Stimulated activated CD4-positive, alpha-beta T cell treated with anti-CD3 and anti-CD28 coated beads, TNF-alpha, amount 100 ng/mL, for 24 hours (primary cell): ENCODE data around the gene RAB5IF.
"Not testable (repeated sequence)": the region's sequence is repeated elsewhere in the genome, so short reads cannot be mapped to it uniquely, and the experiment has no call there.

Experiments used
- DNase-seq, 3 experiments: peaks; one replicate each; pipeline ENCODE4 v3.0.0-alpha.2; 2020; ENCODE audit warnings: low read depth in 3 of 3

Gene RAB5IF

DNA sequence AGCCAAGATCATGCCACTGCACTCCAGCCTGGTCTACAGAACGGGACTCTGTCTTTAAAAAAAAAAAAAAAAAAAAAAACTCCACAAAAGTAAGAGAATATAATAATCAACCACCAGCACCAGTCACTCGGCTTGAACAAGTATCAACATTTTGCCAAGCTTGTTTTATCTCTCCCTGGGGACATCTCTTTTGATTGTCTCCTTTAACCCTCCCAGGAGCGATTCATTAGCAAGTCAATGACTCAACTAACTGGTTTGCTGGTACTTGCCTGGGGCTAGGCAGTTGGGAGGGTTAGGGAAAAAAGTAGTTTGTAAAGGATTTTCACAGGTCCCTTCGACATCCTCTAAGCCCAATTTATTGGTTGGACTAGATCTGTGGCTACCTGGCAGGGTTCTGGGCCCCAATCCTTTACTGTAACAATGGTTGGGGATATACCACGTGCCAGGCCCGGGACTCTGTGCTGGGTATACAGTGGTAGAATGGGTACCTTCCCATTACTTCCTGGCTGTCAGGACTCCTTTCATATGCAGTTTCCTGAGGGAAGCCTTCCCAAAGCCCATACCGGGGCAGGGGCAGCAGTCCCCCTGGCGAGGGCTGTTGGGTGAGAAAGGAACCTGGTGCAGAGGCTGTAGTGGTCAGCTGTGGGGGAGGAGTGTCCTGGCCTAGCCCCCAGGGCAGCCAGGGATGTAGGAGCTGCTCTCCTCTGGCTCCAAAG lies 20.0 kb upstream of the RAB5IF start:
- no peak for DNase-seq

DNA sequence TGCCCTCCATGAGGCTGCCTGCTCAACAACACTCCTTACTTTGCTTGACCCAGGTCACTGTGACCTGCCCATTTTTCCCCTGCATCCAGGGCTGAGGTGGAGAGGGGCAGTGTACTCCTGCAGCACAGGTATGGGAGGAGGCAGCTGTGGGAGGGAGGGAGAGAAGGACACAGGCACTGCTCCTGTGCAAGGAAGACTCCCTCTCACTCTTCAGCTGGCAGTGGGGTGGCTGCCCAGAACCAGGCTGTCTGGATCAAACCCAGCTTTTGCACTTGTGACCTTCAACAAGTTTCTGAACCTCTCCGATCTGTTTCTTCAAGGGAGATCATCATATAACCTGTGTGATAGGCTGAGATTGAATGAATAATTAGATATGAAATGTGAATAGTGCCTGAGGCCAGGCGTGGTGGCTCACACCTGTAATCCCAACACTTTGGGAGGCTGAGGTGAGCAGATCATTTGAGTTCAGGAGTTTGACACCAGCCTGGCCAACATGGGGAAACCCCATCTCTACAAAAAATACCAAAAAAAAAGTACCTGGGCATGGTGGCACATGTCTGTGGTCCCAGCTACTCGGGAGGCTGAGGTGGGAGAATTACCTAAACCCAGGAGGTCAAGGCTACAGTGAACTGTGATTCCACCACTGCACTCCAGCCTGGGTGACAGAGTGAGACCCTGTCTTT lies 18.1 kb upstream of the RAB5IF start:
- DNase-seq, result no peak

DNA sequence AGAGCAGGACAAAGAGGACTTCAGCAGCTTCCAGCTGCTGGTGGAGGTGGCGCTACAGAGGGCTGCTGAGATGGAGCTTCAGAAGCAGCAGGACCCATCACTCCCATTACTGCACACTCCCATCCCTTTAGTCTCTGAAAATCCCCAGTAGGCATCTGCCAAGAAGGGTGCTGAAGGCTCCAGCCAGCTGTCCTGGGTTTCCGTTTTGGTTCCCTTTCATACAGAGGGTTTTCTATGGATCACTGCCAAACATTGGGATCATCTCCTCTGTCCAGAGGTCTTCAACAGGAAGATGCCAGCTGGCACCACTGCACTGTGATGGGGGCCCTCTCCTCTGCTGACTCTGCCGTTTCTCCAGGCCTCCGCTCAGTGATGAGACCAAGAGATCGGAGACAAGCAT lies 14.3 kb upstream of the RAB5IF start:
- no peak for DNase-seq

DNA sequence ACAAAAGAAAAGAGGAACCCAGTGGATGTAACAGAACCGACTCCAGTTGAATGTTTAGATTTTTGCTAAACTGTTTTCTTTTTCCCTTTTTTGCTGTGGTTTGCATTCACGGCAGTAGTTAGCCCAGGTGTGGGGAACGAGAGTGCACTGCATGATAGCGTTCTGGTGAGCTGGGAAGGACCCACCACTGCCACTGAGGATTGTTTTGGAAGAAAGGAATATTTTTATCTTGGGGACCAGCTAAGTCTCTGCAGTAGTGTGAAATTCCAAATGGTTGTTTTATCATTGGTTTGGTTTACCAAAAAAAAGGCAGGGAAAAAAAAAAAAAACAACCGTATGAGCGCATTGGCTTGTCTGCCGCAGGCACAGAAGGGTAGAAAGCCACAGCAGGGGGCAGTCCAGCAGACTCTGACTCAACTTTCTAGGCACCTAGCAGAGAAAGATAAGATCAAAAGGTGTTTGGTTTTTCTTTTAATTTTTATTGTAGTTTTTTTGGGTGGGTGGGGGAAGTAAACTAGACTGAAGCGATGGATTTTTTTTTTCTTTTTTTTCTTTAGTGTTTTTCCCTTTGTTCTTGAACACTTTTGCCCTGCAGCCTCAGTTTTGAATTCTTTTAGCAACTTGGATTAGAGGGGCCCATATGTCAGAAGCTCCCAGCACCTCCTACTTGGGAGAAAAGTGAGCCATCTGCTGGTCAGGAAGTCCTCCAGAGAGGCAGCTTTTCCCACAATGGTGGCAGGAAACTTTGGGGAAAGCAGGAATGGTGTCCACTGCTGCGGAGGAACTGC lies 13.5 kb upstream of the RAB5IF start:
- peak in 1 of 3 experiments; percentile 44 for DNase-seq

DNA sequence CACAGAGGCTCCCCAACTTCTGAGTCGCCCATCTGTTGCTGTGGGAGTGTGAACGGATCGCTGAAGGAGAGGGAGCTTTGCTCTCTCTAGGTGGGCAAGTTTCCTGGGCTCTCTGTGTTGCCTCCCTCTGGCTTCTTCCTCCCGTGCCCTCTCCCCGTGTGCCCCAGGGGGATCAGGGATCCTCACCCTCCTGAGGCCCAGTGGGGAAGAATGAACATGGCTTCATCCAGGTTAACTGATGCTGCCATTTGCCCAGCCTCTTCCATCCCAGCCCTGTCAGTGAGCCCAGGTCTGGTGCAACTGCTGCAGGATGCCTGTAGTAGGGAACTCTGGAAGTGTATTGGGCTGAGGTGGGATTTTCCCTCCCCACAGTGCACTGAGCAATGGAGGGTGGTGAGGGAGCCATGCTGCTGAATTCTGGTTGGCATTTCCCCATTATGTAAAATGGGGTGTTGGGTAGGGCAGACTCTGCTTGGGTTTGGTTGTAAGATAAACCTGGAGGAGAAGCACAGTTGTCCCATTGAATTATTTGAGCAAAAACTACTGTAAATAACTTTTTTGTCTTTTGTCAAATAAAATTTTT lies 12.1 kb upstream of the RAB5IF start:
- DNase-seq, result no peak

DNA sequence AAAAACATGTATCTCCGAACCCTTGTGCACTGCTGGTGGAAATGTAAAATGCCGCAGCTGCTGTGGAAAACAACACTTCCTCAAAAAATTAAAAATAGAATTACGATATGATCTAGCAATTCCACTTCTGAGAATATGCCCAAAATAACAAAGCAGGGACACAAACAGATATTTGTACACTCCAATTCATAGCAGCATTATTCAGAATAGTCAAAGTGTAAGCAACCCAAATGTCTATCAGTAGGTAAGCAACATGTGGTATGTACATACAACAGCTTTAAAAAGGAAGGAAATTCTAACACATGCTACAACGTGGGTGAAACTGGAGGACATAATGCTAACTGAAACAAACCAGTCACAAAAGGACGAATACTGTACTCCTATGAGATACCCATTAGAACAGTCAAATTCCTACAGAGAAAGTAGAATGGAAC lies 5.7 kb upstream of the RAB5IF start:
- DNase-seq, result no peak

DNA sequence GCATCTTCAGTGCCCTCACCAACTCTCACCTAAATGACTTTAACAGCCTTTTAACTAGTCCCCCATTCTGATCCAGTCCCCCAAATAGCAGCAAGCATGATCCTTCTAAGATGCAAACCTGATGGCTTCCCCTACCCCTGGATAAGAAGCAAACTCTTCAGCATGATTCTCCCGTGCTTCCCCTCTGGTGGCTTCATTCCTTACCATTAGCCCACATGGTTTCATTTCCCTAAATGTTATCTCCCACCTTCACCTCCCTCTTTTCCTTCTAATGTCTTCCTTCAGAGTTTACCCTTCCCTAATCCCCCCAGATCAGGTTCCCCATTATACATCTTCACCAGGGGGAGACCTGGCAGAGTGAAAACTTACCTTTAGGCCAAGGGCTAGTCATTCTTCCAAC lies 4.0 kb upstream of the RAB5IF start:
- no peak for DNase-seq

DNA sequence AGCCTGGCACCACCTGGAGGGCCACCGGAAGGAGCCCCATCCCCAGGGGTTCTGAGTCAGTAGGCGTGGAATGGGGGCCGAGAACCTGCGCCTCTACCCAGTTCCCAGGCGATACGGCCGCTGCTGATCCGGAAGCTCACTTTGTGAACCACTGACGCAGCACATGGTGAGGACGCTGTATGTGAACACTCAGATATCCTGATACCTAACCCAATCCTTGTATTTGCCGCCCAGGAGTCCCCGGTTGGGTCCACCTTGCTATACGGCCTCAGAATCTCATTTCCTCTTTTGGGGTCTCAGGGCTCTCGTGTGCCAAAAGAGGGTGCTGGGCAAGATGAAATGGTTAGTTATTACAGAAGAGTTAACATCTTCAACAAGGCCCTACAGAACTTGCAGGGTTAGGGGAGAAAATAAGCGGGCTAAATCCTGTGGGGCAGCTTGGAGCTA lies 604 bp upstream of the RAB5IF start:
- DNase-seq, result peak; percentile 18 to 45 (median 21)

DNA sequence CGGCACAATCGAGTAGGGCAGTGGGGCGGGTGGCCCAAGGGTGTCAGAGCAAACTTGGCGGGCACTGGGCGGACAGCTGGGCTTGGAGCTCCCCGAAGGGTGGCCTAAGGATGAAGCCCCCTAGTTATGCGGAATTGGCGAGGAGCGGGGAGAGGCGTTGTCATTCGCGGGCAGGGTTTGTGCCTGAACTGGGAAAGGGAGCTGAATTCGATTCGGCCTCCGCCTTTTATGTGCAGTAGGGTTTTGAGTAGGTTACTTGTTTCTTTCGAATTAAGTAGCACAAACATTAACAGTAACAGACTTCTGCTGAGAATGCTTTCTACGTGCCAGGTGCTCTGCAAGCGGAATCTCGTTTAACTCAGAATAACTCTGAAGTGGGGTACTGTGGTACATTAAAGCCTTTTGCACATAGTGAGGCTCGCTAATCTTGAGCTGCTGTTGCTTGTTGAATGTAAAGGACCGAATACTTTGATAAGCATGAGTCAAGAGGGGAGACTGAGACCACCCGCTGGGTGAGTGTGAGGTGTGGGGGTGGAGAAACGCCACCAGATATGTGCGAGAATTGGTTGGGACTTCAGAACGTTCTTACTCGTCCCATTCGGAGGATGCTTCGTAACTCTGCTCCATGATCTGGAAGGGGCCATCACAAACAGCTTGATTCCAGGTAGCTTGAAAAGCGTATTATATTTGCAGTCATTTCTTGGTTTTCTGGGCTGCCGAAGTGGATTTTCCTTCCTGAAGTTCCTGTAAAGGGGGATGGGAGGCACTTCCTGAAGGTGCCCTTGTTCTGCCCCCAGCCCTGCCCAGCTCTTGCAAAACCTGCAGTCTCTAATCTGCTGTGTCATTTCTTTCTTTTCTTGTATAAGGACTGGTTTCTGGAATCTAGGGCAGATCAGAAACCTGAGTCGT lies 833 bp downstream of the RAB5IF start:
- DNase-seq, result no peak

DNA sequence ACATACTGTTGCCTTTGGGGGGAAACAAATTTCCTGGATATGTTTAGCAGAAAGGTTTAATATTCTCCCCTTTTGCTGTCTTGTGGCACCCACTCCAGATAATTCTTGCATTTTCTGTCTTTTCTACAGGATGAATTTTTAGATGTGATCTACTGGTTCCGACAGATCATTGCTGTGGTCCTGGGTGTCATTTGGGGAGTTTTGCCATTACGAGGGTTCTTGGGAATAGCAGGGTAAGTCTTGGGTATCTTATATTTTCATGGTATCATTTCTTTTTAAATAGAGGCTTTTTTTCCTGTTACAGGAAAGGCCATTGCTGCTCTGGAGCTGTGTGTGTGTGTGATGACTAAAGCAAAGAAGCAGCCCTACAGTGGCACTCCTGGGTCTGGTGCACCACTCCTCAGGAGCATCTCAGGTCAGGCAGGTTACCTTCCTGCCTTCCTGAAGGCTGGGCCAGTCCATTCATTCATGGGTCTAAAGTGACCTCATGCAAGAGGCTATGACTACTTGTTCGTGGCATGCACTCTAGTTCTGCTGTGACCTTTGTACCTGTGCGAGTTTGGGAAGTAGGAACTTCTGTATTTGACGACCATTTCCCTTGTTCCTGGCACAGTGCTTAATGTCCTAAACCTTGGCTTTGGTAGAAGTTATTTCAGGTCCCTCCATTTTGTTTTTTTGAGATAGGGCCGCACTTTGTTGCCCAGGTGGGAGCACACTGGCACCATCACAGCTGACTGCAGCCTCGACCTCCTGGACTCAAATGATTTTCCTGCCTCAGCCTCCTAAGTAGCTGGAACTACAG lies 2.2 kb downstream of the RAB5IF start:
- no peak for DNase-seq

DNA sequence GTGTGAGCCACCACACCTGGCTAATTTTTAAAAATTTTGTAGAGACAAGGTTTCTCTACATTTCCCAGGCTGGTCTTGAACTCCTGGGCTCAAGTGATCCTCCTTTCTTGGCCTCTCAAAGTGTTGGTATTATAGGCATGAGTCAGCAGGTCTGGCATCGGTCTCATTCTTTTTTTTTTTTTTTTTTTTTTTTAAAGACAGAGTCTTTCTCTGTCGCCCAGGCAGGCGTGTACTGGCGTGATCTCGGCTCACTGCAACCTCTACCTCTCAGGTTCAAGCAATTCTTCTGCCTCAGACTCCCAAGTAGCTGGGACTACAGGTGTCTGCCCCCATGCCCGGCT lies 2.8 kb downstream of the RAB5IF start:
- not testable (repeated sequence) for DNase-seq

DNA sequence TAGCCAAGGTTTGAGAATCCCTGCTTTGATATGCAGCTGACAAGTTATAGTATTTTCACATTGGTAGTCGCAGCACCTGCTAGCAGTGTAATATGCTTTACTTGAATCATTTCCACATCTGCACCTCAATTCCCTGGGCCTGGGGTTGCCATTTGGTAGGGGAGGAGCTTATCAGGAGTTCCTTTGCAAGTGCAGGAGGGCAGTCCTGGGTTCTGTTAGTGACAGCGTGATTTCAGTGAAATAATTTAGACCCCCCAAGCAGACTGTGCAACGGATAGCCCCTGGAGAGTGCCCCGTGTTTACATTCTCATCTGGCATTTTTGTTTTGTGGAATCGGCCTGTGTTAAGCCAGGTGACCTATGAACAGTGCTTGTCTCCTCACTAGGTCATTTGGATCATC lies 6.0 kb downstream of the RAB5IF start:
- DNase-seq, result no peak

DNA sequence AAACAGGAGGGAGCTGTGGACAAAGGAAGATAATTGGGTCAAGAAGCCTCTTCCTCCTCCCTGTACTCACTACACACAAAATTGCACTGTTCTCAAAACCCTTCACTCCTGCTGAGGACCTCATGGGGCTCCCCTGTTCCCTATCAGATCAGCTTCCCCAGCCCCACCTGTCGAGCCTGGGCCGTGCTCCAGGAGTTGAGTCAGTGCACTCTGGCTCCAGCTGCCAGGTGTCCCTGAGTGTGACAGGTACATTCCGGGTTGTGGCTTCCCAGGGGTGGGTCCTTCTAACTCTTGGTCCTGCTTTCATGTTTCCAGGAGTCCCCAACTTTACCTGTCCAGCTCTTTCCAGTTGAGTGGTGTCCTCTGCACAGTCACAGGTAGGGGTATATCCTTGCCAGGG lies 8.4 kb downstream of the RAB5IF start:
- DNase-seq, result no peak

DNA sequence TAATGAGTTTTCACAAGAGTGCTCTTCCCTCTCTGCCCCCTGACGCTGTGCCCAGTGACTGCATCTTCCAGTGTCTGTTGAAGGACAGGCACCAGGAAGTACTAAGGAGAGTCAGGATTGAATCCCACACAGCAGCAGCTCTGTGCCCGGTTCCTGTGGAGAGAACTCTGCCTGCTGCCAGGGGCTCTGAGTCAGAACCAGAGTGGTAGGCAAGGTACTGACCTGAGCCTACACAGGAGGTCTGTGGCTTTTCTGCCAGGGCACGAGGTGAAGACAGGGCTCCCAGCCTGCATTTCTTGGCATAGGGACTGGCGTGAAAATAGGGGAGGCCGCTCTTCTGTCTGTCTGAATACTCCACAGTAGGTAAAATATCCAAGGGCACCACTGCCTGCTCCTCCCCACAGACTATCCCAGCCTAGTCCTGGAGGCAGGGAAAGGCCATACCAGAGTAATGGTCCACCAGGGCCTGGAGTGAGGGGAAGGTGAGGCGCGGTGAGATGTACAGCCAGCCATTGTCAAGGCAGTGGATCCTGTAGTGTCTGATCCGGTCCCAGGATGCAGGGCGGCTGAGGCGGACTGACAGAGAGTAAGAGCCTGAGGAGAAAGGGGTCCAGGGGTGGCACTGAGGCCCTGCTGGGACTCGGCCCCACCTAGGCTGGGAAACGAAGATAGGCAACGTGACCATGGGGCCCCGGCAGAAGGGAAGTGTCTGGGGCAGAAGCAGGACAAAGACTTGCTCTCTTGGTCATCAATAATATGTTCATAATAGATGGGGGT lies 9.4 kb downstream of the RAB5IF start:
- no peak for DNase-seq

DNA sequence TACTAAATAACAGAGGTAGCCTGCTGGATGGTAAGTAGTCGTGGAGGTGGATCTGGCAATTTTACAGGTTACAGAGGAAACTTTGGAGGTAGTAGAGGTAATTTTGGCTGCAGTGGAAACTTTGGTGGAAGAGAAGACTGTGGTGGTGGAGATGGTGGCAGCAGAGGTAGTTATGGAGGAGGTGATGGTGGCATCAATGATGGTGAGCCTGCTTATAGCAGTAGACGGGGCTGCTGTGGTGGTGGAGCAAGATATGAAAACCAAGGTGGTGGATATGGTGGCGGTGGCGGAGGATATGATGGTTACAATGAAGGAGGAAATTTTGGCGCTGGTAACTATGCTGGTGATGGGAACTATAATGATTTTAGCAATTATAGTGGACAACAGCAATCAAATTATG lies 15.3 kb downstream of the RAB5IF start:
- no peak for DNase-seq

DNA sequence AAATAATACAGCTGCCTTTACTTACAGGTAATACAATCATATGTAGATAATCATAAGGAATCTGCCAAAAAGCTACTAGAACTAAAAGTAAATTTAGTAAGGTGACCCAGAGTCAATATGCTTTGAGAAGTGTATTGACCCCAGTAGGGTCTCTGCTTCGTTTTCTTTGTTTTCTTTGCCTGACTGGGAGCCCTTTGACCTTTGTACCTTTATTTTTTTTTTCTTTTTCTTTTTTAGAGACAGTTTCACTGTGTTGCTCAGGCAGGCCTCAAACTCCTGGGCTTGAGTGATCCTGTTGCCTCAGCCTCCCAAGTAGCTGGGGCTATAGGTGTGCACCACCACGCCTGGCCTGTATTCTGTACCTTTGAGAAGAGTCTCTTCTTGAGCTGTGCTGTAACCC lies 17.9 kb downstream of the RAB5IF start:
- DNase-seq, result no peak

DNA sequence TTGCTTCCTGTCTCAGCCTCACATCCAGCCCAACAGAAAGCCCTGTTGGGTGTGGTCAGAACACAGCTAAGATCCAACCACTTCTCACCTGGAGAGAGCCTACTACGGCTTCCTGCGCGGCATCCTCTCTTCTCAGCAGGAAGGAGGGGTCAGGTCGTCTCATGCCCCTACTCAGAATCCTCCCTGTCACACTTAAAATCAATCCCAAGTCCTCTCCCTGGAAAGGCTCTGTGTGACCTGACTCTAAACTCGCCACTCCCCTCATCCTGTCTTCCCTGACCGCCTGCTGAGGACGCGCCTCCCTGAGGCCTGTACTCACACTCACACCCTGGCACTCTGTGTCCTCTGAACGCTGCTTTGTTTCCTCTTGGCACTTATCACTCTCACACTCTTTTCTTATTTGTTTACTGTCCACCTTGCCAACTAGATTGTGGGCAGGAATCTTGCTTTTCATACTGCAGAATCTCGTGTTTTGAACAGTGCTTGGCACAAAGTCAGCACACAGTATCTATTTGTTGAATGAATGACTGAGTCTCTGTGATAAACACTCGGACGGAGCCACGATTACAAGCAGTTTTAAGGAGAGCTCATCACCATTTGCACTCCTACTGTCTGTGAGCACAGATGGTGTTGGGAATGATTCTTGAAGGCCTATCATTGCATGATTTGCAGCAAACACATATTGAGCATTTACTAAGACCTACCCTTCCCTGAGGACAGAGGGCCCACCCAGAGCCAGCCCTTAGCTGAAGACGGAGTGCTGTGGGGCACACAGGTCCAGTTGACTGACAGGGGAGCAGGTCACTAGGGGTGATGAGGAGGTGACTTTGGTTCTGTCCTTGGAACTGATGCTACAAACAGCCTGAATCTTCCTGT lies 18.7 kb downstream of the RAB5IF start:
- DNase-seq, result no peak

DNA sequence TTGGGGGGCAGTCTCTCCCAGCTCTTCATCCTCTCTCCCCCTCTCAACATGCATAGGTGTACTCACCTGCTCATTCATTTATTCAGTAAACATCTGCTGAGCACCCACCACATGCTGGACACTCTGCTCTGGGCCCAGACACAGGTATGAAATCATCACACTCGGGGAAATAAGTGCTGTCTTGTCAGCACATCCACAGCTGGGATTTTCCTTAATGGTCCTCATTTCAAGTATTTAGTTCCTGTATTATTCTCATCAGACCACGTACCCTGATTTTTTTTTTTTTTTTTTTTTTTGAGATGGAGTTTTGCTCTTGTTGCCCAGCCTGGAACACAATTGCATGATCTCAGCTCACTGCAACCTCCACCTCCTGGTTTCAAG lies 19.4 kb downstream of the RAB5IF start:
- DNase-seq, result no peak

DNA sequence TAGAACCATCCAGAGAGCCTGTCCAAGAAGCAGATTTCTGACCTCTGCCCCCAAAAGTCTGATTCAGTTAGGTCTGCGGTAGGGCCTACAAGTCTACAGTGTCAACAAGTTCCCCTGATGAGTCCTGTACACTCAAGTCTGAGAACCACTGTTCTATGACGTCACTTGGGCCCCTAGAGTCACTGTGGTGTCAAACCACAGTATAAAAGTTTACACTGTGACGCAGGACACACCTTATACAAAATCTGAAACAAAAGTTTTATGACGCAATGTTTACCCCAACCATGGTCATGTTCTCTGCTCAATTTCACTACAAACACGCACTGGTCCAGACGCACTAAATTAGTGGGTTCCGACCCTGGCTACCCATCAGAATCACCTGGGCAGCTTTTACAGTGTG lies 22.5 kb downstream of the RAB5IF start:
- no peak for DNase-seq
